Measurements from ENCODE around the gene MYO3B. TPM values are rescaled to one million over a fixed set of nuclear protein-coding genes. Genes with fewer than 3 reads are reported as not detected.

Gene MYO3B
- total RNA-seq, 4 donors from 2014 or later, result 6.0 to 7.4 (median 7.2) TPM

- 91 to 93% methylated on average over 3 of the region's 3 CpGs for WGBS, 2 donors
Measured at GRCh38 chr2:170297496-170297895, 119.5 kb downstream of the MYO3B start.

GRCh38 chr2:170298115-170298514 lies 120.2 kb downstream of the MYO3B start:
- Histone ChIP-seq H3K4me3 (replicated peaks in 1 of 3) (no peak overlapping the region), H3K36me3 (no peaks in the 10 kb centered on the region), H3K27ac (no peak overlapping the region), H3K27me3 (no peaks in the 10 kb centered on the region), H3K4me1 (no peaks in the 10 kb centered on the region), H3K9me3 (no peaks in the 10 kb centered on the region)
- whole genome bisulfite sequencing, 2 donors, result 73 to 79% methylated on average over 1 of the region's 1 CpG
- TF ChIP-seq CTCF (IDR thresholded peaks at IDR 0.05) (no peak), POLR2A (IDR thresholded peaks at IDR 0.05) (no peak)
- intact Hi-C loops (cut with DNase I), result no loop called here
- DNase-seq, result no peak

More at GRCh38 chr2:170297496-170297895, 119.5 kb downstream of the MYO3B start:
- Histone ChIP-seq H3K27ac (no peak overlapping the region), H3K4me3 (replicated peaks in 1 of 3) (no peak overlapping the region), H3K9me3 (no peaks in the 10 kb centered on the region), H3K4me1 (no peaks in the 10 kb centered on the region), H3K27me3 (no peaks in the 10 kb centered on the region), H3K36me3 (no peaks in the 10 kb centered on the region)
- no peak for TF ChIP-seq CTCF (IDR thresholded peaks at IDR 0.05)
- no peak for TF ChIP-seq POLR2A (IDR thresholded peaks at IDR 0.05)
- DNase-seq, result no peak
- intact Hi-C loops (cut with DNase I), result no loop called here

GRCh38 chr2:170298861-170299429 lies 121.0 kb downstream of the MYO3B start:
- Histone ChIP-seq H3K27me3 (no peaks in the 10 kb centered on the region), H3K4me3 (replicated peaks in 1 of 3) (no peak overlapping the region), H3K9me3 (no peaks in the 10 kb centered on the region), H3K27ac (no peak overlapping the region), H3K36me3 (no peaks in the 10 kb centered on the region), H3K4me1 (no peaks in the 10 kb centered on the region)
- intact Hi-C loops (cut with DNase I), result no loop called here
- TF ChIP-seq CTCF (IDR thresholded peaks at IDR 0.05) (no peak), POLR2A (IDR thresholded peaks at IDR 0.05) (no peak)
- no peak for DNase-seq

- WGBS, 2 donors, result 95 to 96% methylated on average over 1 of the region's 1 CpG
Measured at GRCh38 chr2:170300993-170301392, 123.0 kb downstream of the MYO3B start.

GRCh38 chr2:170301626-170302025 lies 123.7 kb downstream of the MYO3B start:
- no peak for TF ChIP-seq CTCF (IDR thresholded peaks at IDR 0.05)
- TF ChIP-seq POLR2A (IDR thresholded peaks at IDR 0.05), result no peak
- H3K4me3 ChIP-seq (replicated peaks in 1 of 3), result no peak overlapping the region
- H3K27ac ChIP-seq, result no peak overlapping the region
- no peaks in the 10 kb centered on the region for H3K4me1 ChIP-seq
- H3K9me3 ChIP-seq, result no peaks in the 10 kb centered on the region
- intact Hi-C loops (cut with DNase I), result no loop called here
- 83 to 93% methylated on average over 5 of the region's 5 CpGs for WGBS, 2 donors
- no peaks in the 10 kb centered on the region for H3K27me3 ChIP-seq
- DNase-seq, result no peak
- H3K36me3 ChIP-seq, result no peaks in the 10 kb centered on the region

More at GRCh38 chr2:170300993-170301392, 123.0 kb downstream of the MYO3B start:
- TF ChIP-seq CTCF (IDR thresholded peaks at IDR 0.05) (no peak), POLR2A (IDR thresholded peaks at IDR 0.05) (no peak)
- H3K36me3 ChIP-seq, result no peaks in the 10 kb centered on the region
- H3K4me3 ChIP-seq (replicated peaks in 1 of 3), result no peak overlapping the region
- no peaks in the 10 kb centered on the region for H3K4me1 ChIP-seq
- intact Hi-C loops (cut with DNase I), result no loop called here
- no peak overlapping the region for H3K27ac ChIP-seq
- no peak for DNase-seq
- H3K27me3 ChIP-seq, result no peaks in the 10 kb centered on the region
- H3K9me3 ChIP-seq, result no peaks in the 10 kb centered on the region
